CD14-positive monocyte (primary cell): ENCODE data around the gene IPP. TPM values are rescaled to one million over a fixed set of nuclear protein-coding genes. Genes with fewer than 3 reads are reported as not detected.

Source experiments
- DNase-seq, 3 donors: peaks; one replicate each; pipeline ENCODE4 v3.0.0-alpha.2; 2011 to 2022
- H2AFZ ChIP-seq: 2 replicates; pipeline ENCODE4 v1.6.0; 2012; ENCODE audit warnings: mild to moderate bottlenecking, low read depth, low read length, inconsistent platforms; ENCODE audit not compliant: insufficient read depth, poor library complexity, severe bottlenecking
- H3K27ac ChIP-seq, 2 donors: 1 replicate in 1 of 2; 2 replicates in 1 of 2; pipeline ENCODE4 v1.5.1; 2012 to 2013; ENCODE audit warnings: low read length in 2 of 2, control low read depth in 1 of 2, inconsistent platforms in 1 of 2, low read depth in 1 of 2, mild to moderate bottlenecking in 1 of 2
- H3K27me3 ChIP-seq, 2 donors: one replicate each; pipeline versions ENCODE4 v1.6.0 to v1.6.1; 2011 to 2013; ENCODE audit warnings: low read length in 2 of 2; ENCODE audit not compliant: control insufficient read depth in 2 of 2, insufficient read depth in 2 of 2
- H3K36me3 ChIP-seq, 2 donors: replicated peaks in 1 of 2; 1 replicate in 1 of 2; 2 replicates in 1 of 2; pipeline versions ENCODE4 v1.5.1 to v1.6.1; 2012 to 2013; ENCODE audit warnings: low read length in 2 of 2, control low read depth in 1 of 2, inconsistent platforms in 1 of 2, mild to moderate bottlenecking in 1 of 2; ENCODE audit not compliant: insufficient read depth in 2 of 2, control insufficient read depth in 1 of 2
- H3K4me1 ChIP-seq, 2 donors: 1 replicate in 1 of 2; 2 replicates in 1 of 2; pipeline versions ENCODE4 v1.5.1 to v1.6.1; 2012 to 2013; ENCODE audit warnings: low read length in 2 of 2, control low read depth in 1 of 2, inconsistent platforms in 1 of 2, mild to moderate bottlenecking in 1 of 2, moderate library complexity in 1 of 2; ENCODE audit not compliant: insufficient read depth in 2 of 2, control insufficient read depth in 1 of 2
- H3K4me2 ChIP-seq: replicated peaks from 2 replicates; pipeline ENCODE3; 2012; ENCODE audit warnings: low read length, moderate library complexity, mild to moderate bottlenecking; ENCODE audit not compliant: poor library complexity, severe bottlenecking; ENCODE audit errors: extremely low read depth
- H3K4me3 ChIP-seq, 3 experiments: fragments of 200-600 bp in 1 of 3; sonication (generic) in 1 of 3; replicated peaks in 1 of 3; 1 replicate in 2 of 3; 2 replicates in 1 of 3; pipeline ENCODE4 v1.5.1; 2011 to 2013; ENCODE audit warnings: low read length in 3 of 3, mild to moderate bottlenecking in 3 of 3, control low read depth in 2 of 3, low read depth in 2 of 3, inconsistent platforms in 1 of 3, moderate library complexity in 1 of 3
- H3K79me2 ChIP-seq: 2 replicates; pipeline ENCODE4 v1.6.0; 2012; ENCODE audit warnings: mild to moderate bottlenecking, control low read depth, inconsistent platforms, low read length, moderate library complexity; ENCODE audit not compliant: insufficient read depth
- H3K9ac ChIP-seq: 2 replicates; pipeline ENCODE4 v1.6.0; 2017; ENCODE audit warnings: low read length, mild to moderate bottlenecking; ENCODE audit not compliant: insufficient read depth, poor library complexity, severe bottlenecking
- H3K9me3 ChIP-seq, 2 donors: replicated peaks in 1 of 2; 1 replicate in 1 of 2; 2 replicates in 1 of 2; pipeline versions ENCODE4 v1.5.1 to v1.6.1; 2012 to 2013; ENCODE audit warnings: low read length in 2 of 2, control low read depth in 1 of 2; ENCODE audit not compliant: control insufficient read depth in 1 of 2, insufficient read depth in 1 of 2
- H4K20me1 ChIP-seq: 2 replicates; pipeline ENCODE4 v1.6.0; 2012; ENCODE audit warnings: mild to moderate bottlenecking, low read length, control low read depth, moderate library complexity; ENCODE audit not compliant: insufficient read depth
- H3K27ac Mint-ChIP-seq, 7 donors: one replicate each; pipeline ENCODE4 v1.8.0; 2020; ENCODE audit warnings: mild to moderate bottlenecking in 7 of 7, mixed read lengths in 7 of 7, moderate library complexity in 6 of 7, inconsistent platforms in 2 of 7
- H3K27me3 Mint-ChIP-seq, 3 donors: one replicate each; pipeline ENCODE4 v1.8.0; 2021 to 2022; ENCODE audit warnings: low read depth in 3 of 3, mild to moderate bottlenecking in 3 of 3, mixed read lengths in 3 of 3, moderate library complexity in 3 of 3, inconsistent platforms in 1 of 3
- H3K36me3 Mint-ChIP-seq, 2 donors: one replicate each; pipeline ENCODE4 v1.8.0; 2020; ENCODE audit warnings: mixed read lengths in 2 of 2, inconsistent platforms in 1 of 2, mild to moderate bottlenecking in 1 of 2
- H3K4me1 Mint-ChIP-seq: one replicate; pipeline ENCODE4 v1.8.0; 2020; ENCODE audit warnings: mild to moderate bottlenecking, mixed read lengths
- H3K4me3 Mint-ChIP-seq, 2 donors: one replicate each; pipeline ENCODE4 v1.8.0; 2020; ENCODE audit warnings: mild to moderate bottlenecking in 2 of 2, mixed read lengths in 2 of 2, moderate library complexity in 1 of 2
- H3K9me3 Mint-ChIP-seq, 7 donors: one replicate each; pipeline ENCODE4 v1.8.0; 2020 to 2022; ENCODE audit warnings: mixed read lengths in 7 of 7, mild to moderate bottlenecking in 6 of 7, moderate library complexity in 6 of 7, inconsistent platforms in 2 of 7
- CTCF ChIP-seq: fragments of 200-600 bp; IDR thresholded peaks from one replicate; pipeline ENCODE4 v1.8.0; 2022; ENCODE audit warnings: antibody characterized with exemption, mild to moderate bottlenecking
- WGBS: methylation state at CpG from one replicate; pipeline ENCODE4 v1.1.5; 2013; ENCODE audit warnings: missing lambda C conversion rate; ENCODE audit not compliant: insufficient coverage; 5-methylcytosine and 5-hydroxymethylcytosine counted together
- intact Hi-C, 2 donors: fragments of 100-400 bp; cut with micrococcal nuclease; formaldehyde crosslinking; loops; one replicate each; pipeline versions ENCODE4 v1.15.0 to v1.15.1; 2023
- polyA plus RNA-seq, 3 donors: library from polyadenylated mRNA; depleted of rRNA in 1 of 3; unstranded in 2 of 3; stranded (reverse) in 1 of 3; fragments of 300-500 nt in 2 of 3; fragments of >200 nt in 1 of 3; fragmentation: Illumina TruSeq in 2 of 3; gene quantifications; 1 replicate in 2 of 3; 2 replicates in 1 of 3; pipeline ENCODE4 v1.2.3, GENCODE V29; 2012 to 2021

Gene IPP
- polyA plus RNA-seq, 3 donors: 0.35 to 1.4 (median 1.4) TPM

DNA sequence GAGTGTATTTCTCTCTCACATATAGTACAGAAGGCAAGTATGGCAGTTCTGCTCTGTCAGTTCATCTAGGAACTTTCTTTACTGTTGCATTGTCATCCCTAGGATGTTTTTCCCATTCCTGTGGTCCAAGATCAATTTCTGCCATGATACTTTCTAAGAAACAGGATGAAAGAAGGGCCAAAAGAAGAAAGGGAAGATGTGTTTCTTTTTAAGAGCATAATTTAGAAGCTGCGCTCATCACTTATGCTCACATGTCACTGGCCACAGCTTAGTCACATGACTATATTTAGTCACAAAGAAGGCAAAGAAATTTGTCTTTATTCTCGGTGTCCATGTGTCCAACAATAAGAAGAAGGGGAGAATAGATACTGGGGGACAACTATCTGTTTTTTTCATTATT, 45.9 kb upstream of the IPP start:
- no peaks in the 10 kb centered on the region for H3K27me3 ChIP-seq
- TF ChIP-seq CTCF: no peak
- H3K36me3 ChIP-seq: no peaks in the 10 kb centered on the region
- H3K9me3 ChIP-seq: no peaks in the 10 kb centered on the region
- H3K79me2 ChIP-seq: no peaks in the 10 kb centered on the region
- Mint-ChIP-seq H3K9me3 (peaks cover 0 to 2% (median 0%) of the 10 kb centered on the region in 7 donors), H3K4me3 (no peak overlapping the region), H3K27me3 (peaks cover 0 to 3% (median 1%) of the 10 kb centered on the region in 3 donors), H3K36me3 (no peaks in the 10 kb centered on the region), H3K4me1 (peaks cover 4% of the 10 kb centered on the region), H3K27ac (no peak overlapping the region)
- no peak for DNase-seq
- H4K20me1 ChIP-seq: no peaks in the 10 kb centered on the region
- H2AFZ ChIP-seq: no peak overlapping the region
- no peak overlapping the region for H3K27ac ChIP-seq
- H3K4me2 ChIP-seq: no peak overlapping the region
- H3K9ac ChIP-seq: no peak overlapping the region
- no peaks in the 10 kb centered on the region for H3K4me1 ChIP-seq
- no peak overlapping the region for H3K4me3 ChIP-seq
- intact Hi-C loops: no loop called here
- no CpG with 5 or more reads among the region's 2 CpGs for WGBS

- Mint-ChIP-seq H3K9me3 (peaks cover 0 to 2% (median 0%) of the 10 kb centered on the region in 7 donors), H3K27ac (no peak overlapping the region), H3K27me3 (peaks cover 0 to 3% (median 1%) of the 10 kb centered on the region in 3 donors), H3K4me1 (peaks cover 4% of the 10 kb centered on the region), H3K4me3 (peak overlapping the region; percentile 21 to 56), H3K36me3 (no peaks in the 10 kb centered on the region)
- no peaks in the 10 kb centered on the region for H3K9me3 ChIP-seq
- no peaks in the 10 kb centered on the region for H3K79me2 ChIP-seq
- no peaks in the 10 kb centered on the region for H3K27me3 ChIP-seq
- no peak overlapping the region for H3K4me3 ChIP-seq
- H4K20me1 ChIP-seq: no peaks in the 10 kb centered on the region
- intact Hi-C loops: no loop called here
- H3K4me1 ChIP-seq: no peaks in the 10 kb centered on the region
- H3K4me2 ChIP-seq: no peak overlapping the region
- H3K27ac ChIP-seq: no peak overlapping the region
- no peak for TF ChIP-seq CTCF
- no peak for DNase-seq
- H3K36me3 ChIP-seq: no peaks in the 10 kb centered on the region
- no peak overlapping the region for H3K9ac ChIP-seq
- H2AFZ ChIP-seq: no peak overlapping the region
- 100% methylated on average over 2 of the region's 7 CpGs for WGBS
These were observed 43.6 kb upstream of the IPP start for GRCh38 chr1:45793942-45794604.
